Measurements from ENCODE around the gene MRPS22.
"Not testable (repeated sequence)": the region's sequence is repeated elsewhere in the genome, so short reads cannot be mapped to it uniquely, and the experiment has no call there.

MRPS22 gene

GRCh38 chr3:139312416-139312815, 31.4 kb upstream of the MRPS22 start:
- no peak for DNase-seq (ENCODE audit: low spot score)

- DNase-seq (ENCODE audit: low spot score) = no peak
Measured at GRCh38 chr3:139312959-139313358, 30.9 kb upstream of the MRPS22 start.

- no peak for DNase-seq (ENCODE audit: low spot score)
Measured at GRCh38 chr3:139313921-139314320, 29.9 kb upstream of the MRPS22 start.

- no peak for DNase-seq (ENCODE audit: low spot score)
Measured at GRCh38 chr3:139317215-139317614, 26.6 kb upstream of the MRPS22 start.

- no peak for DNase-seq (ENCODE audit: low spot score)
Measured at GRCh38 chr3:139317660-139318430, 26.0 kb upstream of the MRPS22 start.

GRCh38 chr3:139318431-139318816, 25.4 kb upstream of the MRPS22 start:
- no peak for DNase-seq (ENCODE audit: low spot score)

GRCh38 chr3:139318826-139319225, 25.0 kb upstream of the MRPS22 start:
- no peak for DNase-seq (ENCODE audit: low spot score)

- no peak for DNase-seq (ENCODE audit: low spot score)
Measured at GRCh38 chr3:139319428-139320402, 24.1 kb upstream of the MRPS22 start.

- no peak for DNase-seq (ENCODE audit: low spot score)
Measured at GRCh38 chr3:139320551-139321309, 23.1 kb upstream of the MRPS22 start.

GRCh38 chr3:139322346-139322745, 21.5 kb upstream of the MRPS22 start:
- DNase-seq (ENCODE audit: low spot score) = no peak

GRCh38 chr3:139323146-139323545, 20.7 kb upstream of the MRPS22 start:
- no peak for DNase-seq (ENCODE audit: low spot score)

- no peak for DNase-seq (ENCODE audit: low spot score)
Measured at GRCh38 chr3:139324456-139324855, 19.4 kb upstream of the MRPS22 start.

- no peak for DNase-seq (ENCODE audit: low spot score)
Measured at GRCh38 chr3:139325551-139325950, 18.3 kb upstream of the MRPS22 start.

GRCh38 chr3:139326131-139326530, 17.7 kb upstream of the MRPS22 start:
- DNase-seq (ENCODE audit: low spot score) = no peak

- DNase-seq (ENCODE audit: low spot score) = no peak
Measured at GRCh38 chr3:139326707-139327106, 17.1 kb upstream of the MRPS22 start.

- DNase-seq (ENCODE audit: low spot score) = no peak
Measured at GRCh38 chr3:139327231-139327630, 16.6 kb upstream of the MRPS22 start.

- DNase-seq (ENCODE audit: low spot score) = no peak
Measured at GRCh38 chr3:139327861-139328260, 16.0 kb upstream of the MRPS22 start.

GRCh38 chr3:139328356-139328755, 15.5 kb upstream of the MRPS22 start:
- DNase-seq (ENCODE audit: low spot score) = no peak

- peak; percentile 83 for DNase-seq (ENCODE audit: low spot score)
Measured at GRCh38 chr3:139329364-139329850, 14.4 kb upstream of the MRPS22 start.

GRCh38 chr3:139332092-139332491, 11.7 kb upstream of the MRPS22 start:
- DNase-seq (ENCODE audit: low spot score) = no peak

GRCh38 chr3:139334675-139335074, 9.1 kb upstream of the MRPS22 start:
- not testable (repeated sequence) for DNase-seq (ENCODE audit: low spot score)

GRCh38 chr3:139338405-139338804, 5.4 kb upstream of the MRPS22 start:
- DNase-seq (ENCODE audit: low spot score) = no peak
